Lower leg skin (tissue), 3 donors: ENCODE results near the gene TSPOAP1.

Experiments
- CTCF ChIP-seq, 3 donors: fragments of 450-650 bp; IDR thresholded peaks; one replicate each; pipeline ENCODE4 v1.5.1; 2016; ENCODE audit warnings: antibody characterized with exemption in 3 of 3, mild to moderate bottlenecking in 3 of 3, moderate library complexity in 2 of 3
- POLR2A ChIP-seq, 2 donors: fragments of 450-650 bp; IDR thresholded peaks; one replicate each; pipeline ENCODE4 v1.6.1; 2016 to 2017; ENCODE audit warnings: antibody characterized with exemption in 2 of 2, mild to moderate bottlenecking in 1 of 2, moderate library complexity in 1 of 2

- TF ChIP-seq POLR2A (IDR thresholded peaks at IDR 0.05), result no peak
- TF ChIP-seq CTCF (IDR thresholded peaks at IDR 0.05), result no peak
These were observed 49.1 kb upstream of the TSPOAP1 start for GRCh38 chr17:58377661-58378060.
